ENCODE data around the gene LIPH. TPM values are rescaled to one million over a fixed set of nuclear protein-coding genes. Genes with fewer than 3 reads are reported as not detected.

Gene LIPH
- total RNA-seq, 1 donor from 2014 or later: not detected

DNA sequence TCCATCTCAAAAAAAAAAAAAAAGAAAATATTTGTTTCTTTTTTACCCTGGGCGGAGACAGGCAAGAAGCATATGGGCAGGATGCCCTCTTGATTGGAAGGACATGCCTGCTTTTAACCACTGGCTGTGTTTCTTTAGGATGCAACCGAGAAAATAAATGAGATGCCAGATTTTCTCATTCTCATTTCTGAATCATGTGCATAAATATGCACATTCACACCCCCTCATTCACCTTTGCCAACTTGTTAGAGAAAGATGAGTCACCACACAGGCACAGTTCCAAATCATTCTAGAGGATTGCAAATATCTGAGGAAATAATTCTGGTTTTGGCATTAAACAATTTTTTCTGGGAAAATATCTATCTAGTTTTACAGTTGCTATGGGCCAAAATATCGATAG lies 3.3 kb downstream of the LIPH start:
- intact Hi-C loops (cut with micrococcal nuclease): no loop called here

DNA sequence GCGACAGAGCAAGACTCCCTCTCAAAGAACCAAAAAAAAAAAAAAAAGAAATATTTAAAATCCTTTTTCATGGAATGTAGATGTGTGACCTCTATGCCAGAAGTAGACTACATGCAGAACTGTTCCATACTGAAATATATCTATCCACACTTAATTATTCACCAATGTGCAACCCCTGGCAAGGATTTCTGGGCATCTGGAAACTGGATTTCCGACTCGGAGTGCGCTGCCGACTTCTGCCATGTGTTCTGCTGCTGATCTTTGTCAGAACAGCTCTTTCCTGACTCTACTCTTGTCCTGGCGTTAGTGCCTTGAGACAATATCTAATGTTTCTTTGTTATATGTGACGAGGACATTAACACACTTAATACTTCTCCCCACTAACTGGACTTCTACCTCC lies 11.7 kb downstream of the LIPH start:
- intact Hi-C loops (cut with micrococcal nuclease): no loop called here

DNA sequence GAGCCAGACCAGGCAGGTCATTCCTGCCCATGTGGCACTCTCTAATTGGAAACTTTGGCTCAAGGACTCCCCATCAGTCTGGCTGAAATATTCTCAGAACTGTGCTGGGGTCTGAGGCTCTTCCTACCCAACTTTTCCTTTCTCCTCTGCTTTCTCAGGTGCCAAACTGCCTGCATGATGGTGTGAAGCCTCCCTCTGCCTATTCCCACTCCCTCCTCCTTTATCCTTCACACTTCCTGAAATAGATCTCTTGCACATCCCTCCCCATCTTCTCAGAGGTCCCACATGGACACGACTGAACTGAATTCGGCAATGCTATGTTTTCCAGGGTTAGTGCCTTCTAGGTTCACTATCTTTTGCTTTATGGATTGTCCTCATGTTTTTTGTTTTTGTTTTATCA lies 12.5 kb downstream of the LIPH start:
- intact Hi-C loops (cut with micrococcal nuclease): no loop called here

DNA sequence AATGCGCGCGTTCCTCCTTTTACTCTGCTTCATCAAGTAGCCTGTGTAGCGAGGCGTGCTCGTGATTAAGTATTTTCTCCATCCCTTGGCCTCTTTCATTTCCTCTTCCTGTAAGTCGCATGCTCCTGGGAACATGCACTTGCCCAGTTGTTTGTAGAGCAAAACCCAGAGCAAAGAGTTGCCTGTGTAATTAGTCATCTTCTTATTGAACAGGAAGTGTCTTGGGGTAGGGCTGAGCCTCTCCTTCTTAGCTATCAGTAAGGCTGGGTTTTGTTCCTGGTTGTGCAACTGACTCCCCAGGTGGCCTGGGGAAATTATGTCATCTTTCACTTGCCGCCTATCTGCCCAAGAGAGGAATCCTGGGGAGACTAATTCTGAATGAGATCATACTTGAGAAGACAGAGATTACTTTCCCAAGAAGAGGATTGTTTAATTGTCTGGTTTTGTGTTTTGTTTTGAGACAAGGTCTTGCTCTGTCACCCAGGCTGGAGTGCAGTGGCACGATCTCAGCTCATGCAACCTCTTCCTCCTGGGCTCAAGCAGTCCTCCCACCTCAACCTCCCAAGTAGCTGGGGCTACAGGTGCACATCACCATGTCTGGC lies 14.9 kb downstream of the LIPH start:
- intact Hi-C loops (cut with micrococcal nuclease): no loop called here

DNA sequence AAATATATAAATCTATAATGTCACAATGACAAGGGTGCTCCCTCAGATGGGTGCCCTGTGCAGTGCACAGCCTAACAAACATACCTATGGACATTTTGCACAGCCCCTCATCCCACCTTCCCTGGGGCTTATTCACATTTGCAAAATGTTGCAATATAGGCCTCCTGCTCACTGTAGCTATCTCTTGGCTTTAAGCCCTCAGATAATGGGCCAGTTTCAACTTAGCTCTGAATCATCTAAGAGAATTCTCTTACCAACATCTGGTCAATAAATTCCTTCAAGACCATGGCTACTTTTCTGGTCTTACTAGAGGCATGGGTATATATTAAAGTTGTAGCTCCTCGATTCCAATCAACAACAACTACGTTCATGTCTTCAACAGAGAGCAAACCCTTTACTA lies 17.9 kb downstream of the LIPH start:
- intact Hi-C loops (cut with micrococcal nuclease): no loop called here

DNA sequence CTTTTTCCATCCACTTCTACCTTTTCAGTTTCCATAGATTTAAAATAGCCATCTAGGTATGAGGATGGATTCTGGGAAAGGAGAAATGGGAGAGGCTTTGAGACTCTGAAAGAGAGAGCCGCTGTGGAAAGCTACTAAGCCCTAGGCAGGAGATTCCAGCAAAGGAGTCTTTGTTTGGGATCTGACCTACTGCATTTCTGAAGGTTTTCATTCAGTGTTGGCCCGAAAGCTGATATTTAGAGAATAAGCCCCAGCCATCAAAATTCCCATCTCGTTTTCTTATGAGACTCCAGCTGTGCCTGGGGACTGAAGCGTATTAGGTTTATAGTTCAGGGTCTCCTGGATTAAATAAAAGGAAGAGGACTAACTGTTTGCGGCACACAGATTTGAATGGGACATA lies 19.5 kb downstream of the LIPH start:
- intact Hi-C loops (cut with micrococcal nuclease): no loop called here

DNA sequence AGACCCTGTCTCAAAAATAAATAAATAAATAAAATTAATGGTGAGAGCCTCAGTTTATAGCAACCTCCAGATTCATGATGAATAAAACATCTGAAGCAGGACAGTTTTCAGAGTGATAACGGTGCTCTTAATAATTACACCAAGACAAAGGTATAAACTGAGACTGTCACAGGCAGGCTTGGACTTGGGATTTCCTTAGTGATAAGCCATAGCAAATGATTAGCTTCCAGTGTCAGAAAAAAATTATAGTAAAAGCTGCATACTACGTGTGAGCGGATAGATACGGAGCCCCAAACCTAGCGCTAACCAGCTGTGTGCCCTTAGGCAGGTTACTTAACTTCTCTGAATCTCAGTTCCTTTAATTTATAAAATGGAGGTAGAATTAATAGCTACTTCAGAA lies 21.5 kb downstream of the LIPH start:
- intact Hi-C loops (cut with micrococcal nuclease): no loop called here

DNA sequence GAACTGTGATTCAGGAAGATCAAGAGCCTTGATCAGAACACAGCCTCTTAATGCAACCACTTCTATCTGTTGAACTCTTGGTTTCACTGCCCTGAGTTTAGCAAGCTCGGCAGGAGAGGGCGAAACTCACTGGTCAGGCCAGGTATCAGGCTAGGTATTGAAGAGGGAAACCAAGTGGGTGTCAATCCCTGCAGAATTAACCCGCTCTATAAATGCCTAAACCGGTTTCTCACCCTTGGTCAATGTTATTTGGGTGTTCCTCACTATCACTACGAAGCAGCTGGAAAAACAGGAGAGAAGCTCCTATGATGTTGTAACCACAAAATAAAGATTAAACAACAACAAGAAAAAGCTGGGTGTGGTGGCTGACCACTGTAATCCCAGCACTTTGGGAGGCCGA lies 23.9 kb downstream of the LIPH start:
- intact Hi-C loops (cut with micrococcal nuclease): no loop called here

DNA sequence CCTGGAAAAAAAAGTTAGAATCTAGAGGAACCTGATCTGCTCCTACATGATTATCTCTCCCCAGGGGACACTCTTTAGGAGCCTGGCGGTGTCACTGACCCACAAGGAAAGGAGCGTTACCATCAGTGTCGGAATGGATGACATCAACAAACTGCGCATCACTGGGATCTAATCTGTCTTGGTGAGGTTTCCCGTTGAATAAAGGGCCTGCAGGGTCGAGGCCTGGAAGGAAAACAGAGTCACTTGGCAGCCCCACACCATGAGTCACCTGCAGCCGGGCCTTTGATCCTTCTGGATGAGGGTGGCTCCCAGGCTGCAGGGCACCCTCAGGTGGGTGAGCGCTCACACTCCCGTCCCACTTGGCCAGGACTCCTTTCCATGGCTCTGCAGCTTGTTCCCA lies 25.0 kb downstream of the LIPH start:
- intact Hi-C loops (cut with micrococcal nuclease): no loop called here

DNA sequence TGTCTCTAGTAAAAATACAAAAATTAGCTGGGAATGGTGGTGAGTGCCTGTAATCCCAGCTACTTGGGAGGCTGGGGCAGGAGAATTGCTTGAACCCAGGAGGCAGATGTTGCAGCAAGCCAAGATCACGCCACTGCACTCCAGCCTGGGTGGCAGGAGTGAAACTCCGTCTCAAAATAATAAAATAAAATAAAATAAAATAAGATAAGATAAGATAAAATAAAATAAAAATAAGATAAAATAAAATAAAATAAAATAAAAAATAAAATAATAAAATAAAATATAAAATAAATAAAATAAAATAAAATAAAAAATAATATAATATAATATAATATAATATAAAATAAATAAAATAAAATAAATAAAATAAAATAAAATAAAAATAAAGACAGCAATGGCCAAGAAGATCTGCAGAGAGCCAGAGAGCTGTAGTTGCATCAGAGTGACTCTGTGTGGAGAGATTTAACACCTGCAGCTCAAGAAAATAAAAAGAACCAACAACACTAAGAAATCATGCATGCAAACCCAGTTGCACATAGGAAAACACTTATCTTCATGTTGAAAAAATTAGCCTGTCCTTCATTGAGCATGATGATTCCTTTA lies 25.9 kb downstream of the LIPH start:
- intact Hi-C loops (cut with micrococcal nuclease): no loop called here

DNA sequence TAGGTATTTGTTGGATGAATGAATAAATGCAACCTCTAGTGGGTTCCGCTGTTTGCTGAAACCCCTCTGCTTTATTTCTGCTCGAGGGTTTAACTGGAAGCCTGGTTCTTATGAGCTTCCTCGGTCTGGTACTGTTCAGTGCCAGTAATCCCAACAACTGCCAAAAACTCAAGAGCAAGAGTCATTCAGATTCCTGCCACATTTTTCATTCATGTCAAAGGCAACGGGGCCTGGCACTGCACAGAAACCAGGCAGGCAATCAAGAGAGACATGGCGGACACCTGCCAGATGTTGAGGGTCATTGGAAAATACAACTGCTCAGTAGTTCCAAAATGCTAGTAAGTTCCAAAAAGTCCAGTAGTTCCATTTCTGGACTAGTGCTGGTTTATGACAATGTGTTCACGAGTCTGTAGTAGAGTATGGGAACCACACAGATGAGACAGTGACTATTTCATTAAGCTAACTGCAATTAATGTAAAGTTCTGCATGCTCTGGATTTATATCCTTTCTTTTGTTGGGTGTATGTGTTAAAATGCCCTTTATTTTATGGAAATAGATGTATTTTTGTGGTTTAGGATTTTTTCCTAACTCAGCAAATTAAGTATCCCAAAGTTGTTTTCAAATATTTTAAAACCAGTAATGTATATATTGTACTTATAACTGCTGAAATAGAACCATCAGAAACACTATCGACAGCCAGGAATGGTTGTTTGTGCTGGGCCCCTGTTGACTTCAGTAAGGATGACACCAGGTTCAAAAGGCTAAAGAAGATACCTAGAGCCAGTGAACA lies 30.8 kb downstream of the LIPH start:
- intact Hi-C loops (cut with micrococcal nuclease): no loop called here

DNA sequence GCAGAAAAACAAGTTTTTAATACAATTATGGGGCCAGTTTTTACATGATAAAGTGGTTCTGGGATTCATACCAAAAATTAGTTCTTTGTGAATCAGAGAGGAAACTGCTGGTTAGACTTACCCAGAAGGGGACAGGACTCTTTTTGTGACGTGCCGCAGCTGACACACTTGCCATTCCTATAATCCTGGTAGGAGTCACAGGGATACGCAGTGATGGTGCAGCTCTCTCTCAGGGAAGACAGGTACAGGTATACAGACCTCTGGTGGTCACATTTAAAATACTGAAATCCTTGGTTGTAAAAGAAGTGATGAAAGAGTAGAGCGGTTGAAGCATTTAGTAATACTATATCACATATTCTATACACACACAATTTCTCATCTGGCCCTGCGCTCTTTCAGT lies 33.4 kb downstream of the LIPH start:
- intact Hi-C loops (cut with micrococcal nuclease): no loop called here

DNA sequence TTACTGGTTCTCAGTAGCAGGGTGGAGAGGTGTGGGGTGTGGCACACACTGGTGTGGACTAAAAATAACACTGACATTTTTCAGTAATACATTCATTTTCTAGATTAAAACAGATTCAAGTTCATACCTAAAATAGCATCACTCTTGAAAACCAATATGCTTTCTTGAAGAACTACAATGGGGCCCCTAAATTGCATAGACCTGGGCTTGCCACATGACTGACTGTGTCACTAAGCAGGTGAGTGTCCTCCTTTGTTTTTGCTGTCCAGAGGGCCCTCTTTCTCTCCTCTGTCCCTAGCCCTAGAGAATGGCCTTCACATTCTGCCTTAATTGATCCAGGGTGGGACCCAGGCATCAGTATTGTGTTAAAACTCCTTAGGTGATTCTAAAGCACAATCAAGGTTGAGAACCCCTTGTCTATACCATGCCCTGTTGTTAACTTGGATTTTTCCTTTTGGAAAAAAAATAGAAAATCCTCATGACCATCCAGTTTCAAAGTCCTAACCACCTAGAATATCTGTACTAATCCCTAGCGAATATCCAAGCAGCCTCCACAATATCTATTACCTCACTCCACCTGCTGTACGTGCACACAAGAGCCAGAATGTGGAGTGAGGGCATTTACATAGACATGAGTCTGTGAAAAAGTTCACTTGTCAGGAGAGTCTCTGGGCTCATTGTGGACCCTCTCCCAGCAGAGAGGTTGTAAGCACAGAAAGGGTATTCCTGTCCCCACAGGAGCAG lies 34.8 kb downstream of the LIPH start:
- intact Hi-C loops (cut with micrococcal nuclease): no loop called here

DNA sequence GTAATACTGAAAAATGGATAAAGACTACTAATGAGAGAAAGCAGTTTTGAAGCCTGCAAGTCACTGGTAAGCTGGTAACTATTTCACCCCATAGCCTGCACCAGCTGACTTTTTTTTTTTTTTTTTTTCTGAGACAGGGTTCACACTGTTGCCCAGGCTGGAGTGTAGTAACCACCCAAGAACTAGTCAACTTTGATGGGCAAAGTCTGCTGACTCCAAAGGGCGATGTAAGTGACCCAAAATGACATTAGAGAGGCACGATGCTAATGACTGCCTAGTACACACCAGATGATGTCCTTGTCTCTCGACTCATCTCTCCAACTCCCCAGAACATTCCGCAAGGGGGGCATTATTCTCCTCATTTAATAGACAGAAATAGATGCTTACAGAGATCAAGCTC lies 40.7 kb downstream of the LIPH start:
- intact Hi-C loops (cut with micrococcal nuclease): no loop called here

DNA sequence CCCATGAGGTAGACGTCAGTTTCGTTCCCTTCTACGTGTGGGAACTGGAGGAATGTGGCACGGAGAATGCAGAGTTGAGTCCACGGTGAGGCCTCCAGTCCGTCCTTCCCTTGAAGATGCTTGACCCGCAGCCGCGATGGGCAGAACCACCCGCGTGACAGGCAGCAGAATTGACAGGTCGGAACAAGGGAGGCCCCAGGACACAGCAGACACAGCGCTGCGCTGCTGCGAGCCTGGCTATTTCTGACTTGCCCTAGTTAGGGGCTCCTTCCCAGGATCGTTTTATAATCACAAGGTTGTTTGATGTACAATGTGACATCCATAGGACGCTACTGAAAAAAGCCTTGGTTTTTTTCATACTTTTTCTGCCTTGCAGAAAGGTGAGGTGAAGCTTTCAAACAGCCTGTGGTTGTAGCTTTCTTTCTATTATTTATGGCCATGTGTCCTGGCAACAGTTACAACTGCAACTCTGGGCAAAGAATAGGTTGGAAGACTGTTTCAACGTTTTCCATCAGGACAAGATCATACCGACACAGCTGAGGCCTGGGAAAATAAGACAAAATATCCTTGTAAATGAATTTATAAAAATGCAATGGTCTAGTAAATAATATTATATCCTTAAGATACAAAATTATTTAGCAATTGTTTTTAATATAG lies 43.9 kb downstream of the LIPH start:
- intact Hi-C loops (cut with micrococcal nuclease): no loop called here

DNA sequence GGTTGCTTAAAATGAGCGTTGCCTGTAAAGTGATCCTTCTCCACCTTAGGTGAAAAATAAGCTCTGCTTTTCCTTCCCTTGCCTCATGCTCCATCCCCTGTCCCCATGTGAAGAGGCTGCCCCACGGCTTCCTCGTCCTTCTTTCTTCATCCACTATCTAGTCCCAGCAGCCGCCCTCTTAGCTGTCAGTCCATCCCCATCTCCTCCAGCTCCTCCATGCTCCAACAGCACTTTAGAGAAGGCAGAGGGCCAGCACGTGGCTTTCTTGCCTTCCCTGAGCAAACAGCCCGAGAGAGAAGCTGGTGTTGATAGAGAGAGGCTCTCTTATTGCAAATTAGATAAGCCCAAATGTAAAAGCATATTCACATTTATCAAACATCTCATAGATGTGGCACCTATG lies 44.5 kb downstream of the LIPH start:
- intact Hi-C loops (cut with micrococcal nuclease): no loop called here

DNA sequence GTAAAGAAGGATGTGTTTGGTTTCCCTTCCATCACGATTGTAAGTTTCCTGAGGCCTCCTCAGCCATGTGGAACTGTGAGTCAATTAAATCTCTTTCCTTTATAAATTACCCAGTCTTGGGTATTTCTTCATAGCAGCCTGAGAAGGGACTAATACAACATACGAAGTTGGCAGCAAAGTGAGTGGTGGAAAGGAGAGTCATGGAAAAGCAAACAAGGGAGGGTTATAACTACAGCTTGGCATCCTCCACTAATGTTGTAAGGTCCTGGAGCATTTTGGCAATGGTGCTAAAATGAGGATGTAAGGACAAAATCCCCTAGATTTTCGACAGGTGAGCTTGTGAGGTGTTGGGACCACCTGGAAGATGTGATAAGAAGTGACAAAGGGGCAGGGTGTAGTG lies 47.8 kb downstream of the LIPH start:
- intact Hi-C loops (cut with micrococcal nuclease): no loop called here

DNA sequence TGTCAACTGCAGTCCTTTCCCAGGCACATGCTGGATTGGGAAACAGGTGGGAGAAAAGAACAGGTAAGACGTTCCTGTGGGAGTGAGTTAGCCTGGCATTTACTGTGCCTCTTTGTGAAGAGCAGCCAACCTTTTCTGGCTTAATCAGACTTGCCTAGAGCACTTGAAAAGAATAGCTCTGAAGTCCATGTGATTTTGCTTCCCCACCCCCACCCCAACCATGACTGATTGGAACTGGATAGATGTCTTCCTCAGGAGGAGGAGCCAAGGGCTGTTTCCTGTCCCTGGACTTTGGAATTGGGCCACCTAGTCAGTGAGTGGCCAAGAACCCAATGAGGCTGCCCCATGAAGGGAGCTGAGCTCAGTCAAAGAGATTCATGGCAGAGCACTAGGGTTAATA lies 48.9 kb downstream of the LIPH start:
- intact Hi-C loops (cut with micrococcal nuclease): no loop called here

DNA sequence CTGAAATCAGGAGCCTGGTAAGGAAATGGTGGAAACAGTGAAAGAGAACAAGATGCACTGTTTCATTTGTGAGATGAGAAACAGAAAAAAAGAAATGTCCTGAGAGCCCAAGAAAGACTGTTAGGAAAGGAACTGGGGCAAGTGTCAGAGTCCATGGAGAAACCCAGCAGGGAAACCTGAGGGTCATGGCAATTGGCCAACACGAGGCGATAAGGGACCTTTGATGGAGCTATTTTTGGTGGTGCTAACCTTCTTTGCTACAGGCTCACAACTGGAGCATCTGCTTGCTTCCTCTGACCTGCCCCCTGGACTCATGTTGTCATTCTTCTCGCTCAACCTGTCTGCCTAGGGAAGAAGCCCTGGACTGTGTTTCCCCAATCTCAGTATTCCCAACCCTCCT lies 49.4 kb downstream of the LIPH start:
- intact Hi-C loops (cut with micrococcal nuclease): no loop called here

DNA sequence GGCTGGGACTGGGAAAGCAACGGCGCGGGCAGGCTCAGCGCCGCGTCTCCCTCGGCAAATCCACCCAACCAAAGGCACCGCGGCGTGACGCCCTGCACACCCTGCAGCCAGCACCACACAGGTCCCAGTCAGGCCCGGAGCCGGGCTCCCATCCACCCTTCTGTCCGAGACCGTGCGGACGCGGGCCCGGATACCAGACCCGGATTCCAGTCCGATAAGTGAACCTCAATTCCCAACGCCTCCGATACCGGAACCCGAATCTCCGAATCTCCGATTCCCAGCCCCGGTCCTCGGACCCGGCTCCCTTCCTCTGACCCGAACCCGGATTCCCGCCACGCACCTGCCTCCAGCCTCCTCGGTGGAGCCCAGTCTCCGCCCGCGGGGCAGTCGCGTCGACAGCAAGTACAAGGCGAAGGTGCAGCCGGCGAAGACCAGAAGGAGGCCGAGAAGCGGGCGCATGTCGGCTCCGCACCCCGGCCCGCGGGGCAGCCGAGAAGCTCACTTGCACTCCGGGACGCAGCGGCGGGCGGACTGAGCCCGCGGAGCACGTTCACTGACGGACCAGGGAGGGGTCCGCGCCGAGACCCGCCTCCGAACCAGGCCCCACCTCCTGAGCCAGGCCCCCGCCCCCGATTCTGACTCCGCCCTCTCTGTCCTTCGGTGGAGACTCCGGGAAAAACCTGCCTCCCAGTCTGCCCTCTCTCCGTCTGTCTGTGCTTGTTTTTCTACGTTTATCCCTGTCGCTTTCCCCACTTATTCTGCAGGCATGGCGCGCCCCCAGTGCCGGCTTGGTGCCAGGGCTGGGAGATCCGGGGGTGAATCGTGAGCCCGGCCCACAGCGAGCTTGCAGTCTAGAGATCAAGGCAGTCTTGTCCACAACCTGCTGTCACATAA lies 53.6 kb downstream of the LIPH start, which contains the start of gene TMEM41A:
Gene TMEM41A (minus strand): TSS at position 533 of the 894 bp plus-strand sequence. CDS start 74 bp downstream, at position 459.
- intact Hi-C loops (cut with micrococcal nuclease): loop anchor here (1.0 to 10.0 kb wide), 12 partner anchors 61 to 1870 kb away; partner anchors contain the start of genes ALG3, AP2M1, DNAJB11 and EEF1AKMT4
